GM21786 (cell line): ENCODE results near the gene SLC16A10.
A peak's percentile ranks its signal among the peaks of the same experiment; 100 is the strongest.

Source experiments
- ATAC-seq: cut with Tn5 transposase; IDR thresholded peaks from one replicate; pipeline ENCODE4 v1.9.1; 2021; ENCODE audit not compliant: unreplicated experiment

The SLC16A10 gene

GRCh38 chr6:111210194-111210728, 123.0 kb downstream of the SLC16A10 start:
- peak; percentile 68 for ATAC-seq

GRCh38 chr6:111211411-111212030, 124.2 kb downstream of the SLC16A10 start:
- ATAC-seq: no peak

- no peak for ATAC-seq
Measured at GRCh38 chr6:111212625-111213024, 125.3 kb downstream of the SLC16A10 start.

GRCh38 chr6:111215131-111215530, 127.8 kb downstream of the SLC16A10 start:
- ATAC-seq: no peak

GRCh38 chr6:111219785-111220184, 132.5 kb downstream of the SLC16A10 start:
- no peak for ATAC-seq

GRCh38 chr6:111220383-111221031, 133.2 kb downstream of the SLC16A10 start:
- no peak for ATAC-seq

- no peak for ATAC-seq
Measured at GRCh38 chr6:111221804-111222203, 134.5 kb downstream of the SLC16A10 start.

- no peak for ATAC-seq
Measured at GRCh38 chr6:111222341-111222740, 135.0 kb downstream of the SLC16A10 start.

- ATAC-seq: no peak
Measured at GRCh38 chr6:111228094-111228493, 140.8 kb downstream of the SLC16A10 start.

- no peak for ATAC-seq
Measured at GRCh38 chr6:111230351-111231089, 143.2 kb downstream of the SLC16A10 start.

- no peak for ATAC-seq
Measured at GRCh38 chr6:111231090-111231459, 143.8 kb downstream of the SLC16A10 start.

GRCh38 chr6:111237852-111238251, 150.5 kb downstream of the SLC16A10 start:
- ATAC-seq: no peak

- no peak for ATAC-seq
Measured at GRCh38 chr6:111238464-111239119, 151.3 kb downstream of the SLC16A10 start.

- no peak for ATAC-seq
Measured at GRCh38 chr6:111239461-111239860, 152.2 kb downstream of the SLC16A10 start.

- no peak for ATAC-seq
Measured at GRCh38 chr6:111242452-111242851, 155.1 kb downstream of the SLC16A10 start.

GRCh38 chr6:111243095-111243494, 155.8 kb downstream of the SLC16A10 start:
- no peak for ATAC-seq

GRCh38 chr6:111248789-111249188, 161.5 kb downstream of the SLC16A10 start:
- ATAC-seq: no peak

- ATAC-seq: no peak
Measured at GRCh38 chr6:111250791-111251354, 163.6 kb downstream of the SLC16A10 start.

GRCh38 chr6:111252726-111253125, 165.4 kb downstream of the SLC16A10 start:
- ATAC-seq: no peak

GRCh38 chr6:111254004-111254778, 166.9 kb downstream of the SLC16A10 start:
- no peak for ATAC-seq
